ENCODE data around the gene HES7.

HES7 gene

DNA sequence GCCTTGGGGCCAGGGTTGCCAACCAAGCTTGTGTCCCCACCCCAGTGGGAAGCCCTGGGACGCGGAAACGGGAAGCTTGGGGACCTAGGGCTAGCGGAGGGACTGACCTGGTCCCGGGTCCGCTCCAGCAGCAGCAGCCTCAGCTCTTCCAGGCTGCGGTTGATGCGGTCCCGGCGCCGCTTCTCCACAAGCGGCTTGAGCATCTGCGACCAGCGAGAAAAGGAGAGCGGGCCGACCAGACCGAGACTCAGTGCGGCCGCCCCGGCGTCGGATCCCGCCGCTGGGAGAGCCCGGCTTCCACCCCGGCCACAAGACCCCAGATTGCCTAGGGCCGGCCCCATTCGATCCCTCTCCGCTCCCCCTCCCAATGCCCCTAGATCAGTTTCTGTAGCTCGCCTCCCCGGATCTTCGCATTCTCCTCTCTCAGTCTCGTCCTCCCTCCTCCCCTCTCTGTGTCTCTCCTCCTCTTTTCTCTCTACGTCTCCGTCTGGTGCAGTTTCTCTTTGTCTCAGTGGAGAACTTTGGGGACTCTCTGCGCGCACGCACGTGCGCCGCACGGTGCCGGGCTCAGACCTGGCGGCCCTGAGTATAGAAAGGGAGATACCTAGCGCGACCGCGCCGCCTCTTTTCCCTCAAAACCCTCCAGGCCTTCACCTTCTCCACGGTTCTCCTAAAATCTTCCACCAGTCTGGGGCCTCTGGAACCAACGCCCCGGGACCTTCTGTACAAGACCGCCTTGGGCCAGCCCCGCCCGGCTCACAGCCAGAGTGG lies 797 bp downstream of the HES7 start:
- peak overlapping the region; percentile 91 for H3K27ac ChIP-seq
- TF ChIP-seq, protein P1, sequence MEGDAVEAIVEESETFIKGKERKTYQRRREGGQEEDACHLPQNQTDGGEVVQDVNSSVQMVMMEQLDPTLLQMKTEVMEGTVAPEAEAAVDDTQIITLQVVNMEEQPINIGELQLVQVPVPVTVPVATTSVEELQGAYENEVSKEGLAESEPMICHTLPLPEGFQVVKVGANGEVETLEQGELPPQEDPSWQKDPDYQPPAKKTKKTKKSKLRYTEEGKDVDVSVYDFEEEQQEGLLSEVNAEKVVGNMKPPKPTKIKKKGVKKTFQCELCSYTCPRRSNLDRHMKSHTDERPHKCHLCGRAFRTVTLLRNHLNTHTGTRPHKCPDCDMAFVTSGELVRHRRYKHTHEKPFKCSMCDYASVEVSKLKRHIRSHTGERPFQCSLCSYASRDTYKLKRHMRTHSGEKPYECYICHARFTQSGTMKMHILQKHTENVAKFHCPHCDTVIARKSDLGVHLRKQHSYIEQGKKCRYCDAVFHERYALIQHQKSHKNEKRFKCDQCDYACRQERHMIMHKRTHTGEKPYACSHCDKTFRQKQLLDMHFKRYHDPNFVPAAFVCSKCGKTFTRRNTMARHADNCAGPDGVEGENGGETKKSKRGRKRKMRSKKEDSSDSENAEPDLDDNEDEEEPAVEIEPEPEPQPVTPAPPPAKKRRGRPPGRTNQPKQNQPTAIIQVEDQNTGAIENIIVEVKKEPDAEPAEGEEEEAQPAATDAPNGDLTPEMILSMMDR (IDR thresholded peaks at IDR 0.05): no peak
- no peak for TF ChIP-seq ZFX (IDR thresholded peaks at IDR 0.05; ENCODE audit: borderline replicate concordance)

GRCh38 chr17:8122422-8122923 lies 1.4 kb downstream of the HES7 start:
- H3K27ac ChIP-seq: peak overlapping the region; percentile 91
- TF ChIP-seq, protein P1 (IDR thresholded peaks at IDR 0.05): no peak

DNA sequence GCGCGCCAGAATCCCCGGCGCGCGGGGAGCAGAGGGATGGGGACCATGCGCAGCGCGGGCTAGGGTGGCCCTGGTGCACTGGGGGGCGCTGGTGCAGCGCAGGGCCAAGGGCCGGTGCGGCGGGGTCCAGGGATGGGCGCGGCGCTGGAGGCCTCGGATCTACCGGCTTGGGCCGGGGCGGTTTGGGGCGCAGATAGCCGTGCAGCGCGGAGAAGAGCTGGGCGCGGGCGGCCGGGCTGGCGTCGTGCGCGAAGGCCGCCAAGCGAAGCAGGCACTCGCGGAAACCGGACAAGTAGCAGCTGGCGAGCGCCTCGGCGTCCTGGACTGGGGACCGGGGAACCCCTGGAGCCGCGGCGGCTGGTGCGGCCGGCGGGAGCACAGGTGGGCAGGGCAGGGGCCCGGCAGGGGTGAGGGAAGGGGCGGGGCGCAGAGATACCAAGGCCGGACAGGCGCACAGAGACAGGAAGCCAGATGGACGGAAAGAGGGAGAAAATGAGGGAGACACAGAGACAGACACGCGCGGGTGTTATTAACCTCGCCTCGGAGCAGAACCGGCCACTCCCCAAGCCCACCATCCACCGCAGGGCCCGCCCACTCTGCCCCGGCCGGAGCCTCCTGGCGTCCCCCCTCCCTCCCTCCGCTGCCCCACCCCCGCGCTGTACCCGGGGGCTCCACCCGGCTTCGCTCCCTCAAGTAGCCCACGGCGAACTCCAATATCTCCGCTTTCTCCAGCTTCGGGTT lies 2.1 kb downstream of the HES7 start:
- TF ChIP-seq ZFX (IDR thresholded peaks at IDR 0.05; ENCODE audit: borderline replicate concordance): no peak
- TF ChIP-seq, protein P1 (IDR thresholded peaks at IDR 0.05): peak; percentile 56
- H3K27ac ChIP-seq: peak overlapping the region; percentile 91

GRCh38 chr17:8121407-8121680 lies 2.6 kb downstream of the HES7 start:
- peak overlapping the region; percentile 91 for H3K27ac ChIP-seq
- TF ChIP-seq, protein P1 (IDR thresholded peaks at IDR 0.05): no peak
- TF ChIP-seq ZFX (IDR thresholded peaks at IDR 0.05; ENCODE audit: borderline replicate concordance): no peak

DNA sequence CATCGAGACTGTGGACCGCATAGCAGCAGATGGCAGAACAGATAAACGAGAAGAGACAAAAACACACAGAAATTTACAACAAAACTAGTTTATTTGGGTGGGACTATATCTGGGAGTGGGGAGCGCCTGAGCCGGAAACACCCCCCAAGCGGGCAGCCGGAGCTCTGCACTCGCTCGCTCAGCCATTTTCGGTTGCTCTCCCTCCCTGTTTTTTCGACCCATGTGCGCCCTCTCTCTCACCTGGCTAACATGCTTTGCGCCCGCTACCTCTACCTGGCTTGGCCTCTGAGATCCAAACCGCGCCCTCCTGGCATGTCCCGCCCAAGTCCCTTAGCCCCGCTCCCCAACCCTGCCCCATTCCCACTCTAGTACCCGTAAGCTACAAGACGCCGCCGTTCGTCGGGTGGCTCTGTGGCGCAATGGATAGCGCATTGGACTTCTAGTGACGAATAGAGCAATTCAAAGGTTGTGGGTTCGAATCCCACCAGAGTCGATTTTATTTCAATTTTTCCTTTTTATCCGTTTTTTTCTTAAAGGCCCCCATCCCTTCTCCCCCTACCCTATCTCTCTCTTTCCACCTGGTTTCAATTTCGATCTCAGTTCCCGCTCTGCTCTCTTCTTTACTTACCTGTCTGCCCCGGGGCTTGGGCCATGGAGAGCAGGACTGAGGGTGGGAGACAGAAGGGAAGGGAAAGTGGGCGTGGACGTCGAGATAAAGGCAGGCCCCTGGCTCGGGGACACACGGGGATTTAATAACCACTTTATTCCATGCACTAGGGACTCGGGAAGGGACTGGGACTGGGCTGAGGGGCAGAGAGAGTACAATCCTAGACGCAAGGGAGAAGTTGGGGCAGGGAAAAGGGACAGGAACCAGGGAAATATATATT lies 3.1 kb downstream of the HES7 start:
- peak overlapping the region; percentile 91 for H3K27ac ChIP-seq
- TF ChIP-seq, protein P1 (IDR thresholded peaks at IDR 0.05): peak; percentile 35
- no peak for TF ChIP-seq ZFX (IDR thresholded peaks at IDR 0.05; ENCODE audit: borderline replicate concordance)

GRCh38 chr17:8119581-8120519 lies 4.1 kb downstream of the HES7 start:
- TF ChIP-seq ZFX (IDR thresholded peaks at IDR 0.05; ENCODE audit: borderline replicate concordance): no peak
- TF ChIP-seq, protein P1 (IDR thresholded peaks at IDR 0.05): no peak
- peak overlapping the region; percentile 91 for H3K27ac ChIP-seq

Measured in 22Rv1 (cell line).